Measurements from ENCODE around the gene CCL2.

GRCh38 chr17:34269969-34270368 is 14.9 kb downstream of the CCL2 start, which contains the start of gene CCL7:
- TF ChIP-seq EZH2 (IDR thresholded peaks at IDR 0.05; ENCODE audit: low read length, unreplicated experiment) (no peak), CTCF (conservative IDR thresholded peaks at IDR 0.05; ENCODE audit: low read depth, low read length) (no peak), EZH2phosphoT487 (IDR thresholded peaks at IDR 0.05; ENCODE audit: borderline replicate concordance, low read length) (no peak)

All from PC-3 (cell line).